A673 (cell line): ENCODE measurements around the gene GNLY. TPM values are rescaled to one million over a fixed set of nuclear protein-coding genes. Genes with fewer than 3 reads are reported as not detected.

Experiments
- BruUV-seq: library from RNA; stranded (reverse); fragments of 400-500 nt; replicated peaks from 2 replicates; lab custom pipeline; 2021; lab: Mats Ljungman, UMichigan
- CTCF ChIA-PET: fragments of 300-600 bp; sonication (Branson Sonifier 250); formaldehyde crosslinking; loops from one replicate; lab custom pipeline; 2022; ENCODE audit warnings: antibody characterized with exemption; lab: Charles Lee
- POLR2A ChIA-PET: fragments of 300-600 bp; sonication (Branson Sonifier 250); formaldehyde crosslinking; loops from one replicate; lab custom pipeline; 2022; ENCODE audit warnings: antibody characterized with exemption; ENCODE audit not compliant: low non-redundant PET; lab: Charles Lee
- DNase-seq: peaks from one replicate; pipeline ENCODE4 v3.0.0-alpha.2; 2015; ENCODE audit warnings: low spot score
- H3K27ac ChIP-seq: fragments of 200-600 bp; sonication (generic); 2 replicates; pipeline ENCODE4 v1.5.1; 2016; ENCODE audit warnings: mixed run types, low read depth, mild to moderate bottlenecking, mixed read lengths, antibody characterized with exemption, low read length; ENCODE audit not compliant: poor library complexity, severe bottlenecking
- H3K27me3 ChIP-seq: fragments of 200-600 bp; sonication (generic); replicated peaks from 2 replicates; pipeline ENCODE4 v1.6.1; 2017; ENCODE audit warnings: mixed run types, low read depth, mild to moderate bottlenecking, mixed read lengths, antibody characterized with exemption, low read length; ENCODE audit not compliant: insufficient read depth, poor library complexity
- H3K36me3 ChIP-seq: fragments of 200-600 bp; sonication (generic); 2 replicates; pipeline ENCODE4 v1.6.1; 2016; ENCODE audit warnings: mixed run types, mild to moderate bottlenecking, mixed read lengths, antibody characterized with exemption, low read length; ENCODE audit not compliant: insufficient read depth, poor library complexity, severe bottlenecking
- H3K4me1 ChIP-seq: fragments of 200-600 bp; sonication (generic); 2 replicates; pipeline ENCODE4 v1.6.1; 2017; ENCODE audit warnings: mixed run types, mild to moderate bottlenecking, mixed read lengths, antibody characterized with exemption, low read length; ENCODE audit not compliant: insufficient read depth, poor library complexity, severe bottlenecking
- H3K4me3 ChIP-seq: fragments of 200-600 bp; sonication (generic); 2 replicates; pipeline ENCODE4 v1.5.1; 2016; ENCODE audit warnings: low read depth, mixed run types, mild to moderate bottlenecking, mixed read lengths, low read length; ENCODE audit not compliant: poor library complexity, severe bottlenecking
- H3K9me3 ChIP-seq: fragments of 200-600 bp; sonication (generic); 2 replicates; pipeline ENCODE4 v1.6.1; 2016; ENCODE audit warnings: mixed run types, low read depth, mild to moderate bottlenecking, mixed read lengths, antibody characterized with exemption, low read length; ENCODE audit not compliant: poor library complexity, severe bottlenecking
- EZH2 ChIP-seq: fragments of 200-600 bp; sonication (generic); IDR thresholded peaks from 2 replicates; pipeline ENCODE4 v1.6.1; 2017; ENCODE audit warnings: borderline replicate concordance, low read depth, mild to moderate bottlenecking, mixed read lengths, antibody characterized with exemption, low read length; ENCODE audit not compliant: poor library complexity, severe bottlenecking
- intact Hi-C: fragments of 100-400 bp; cut with micrococcal nuclease; formaldehyde crosslinking; loops from one replicate; pipeline ENCODE4 v1.10.0; 2022; ENCODE audit not compliant: unreplicated experiment
- total RNA-seq: library from RNA; stranded (reverse); gene quantifications from 2 replicates; pipeline ENCODE4 v1.2.3, GENCODE V29; 2021
- TF ChIP-seq, protein P1 (sequence below): fragments of 300-800, 200-600 bp; sonication (generic); conservative IDR thresholded peaks from 2 replicates; pipeline ENCODE4 v1.5.1; 2017; ENCODE audit warnings: low read depth, mild to moderate bottlenecking, antibody characterized with exemption, low read length, moderate library complexity, mixed read lengths

GNLY gene
- total RNA-seq, 1 experiment from 2014 or later = not detected

DNA sequence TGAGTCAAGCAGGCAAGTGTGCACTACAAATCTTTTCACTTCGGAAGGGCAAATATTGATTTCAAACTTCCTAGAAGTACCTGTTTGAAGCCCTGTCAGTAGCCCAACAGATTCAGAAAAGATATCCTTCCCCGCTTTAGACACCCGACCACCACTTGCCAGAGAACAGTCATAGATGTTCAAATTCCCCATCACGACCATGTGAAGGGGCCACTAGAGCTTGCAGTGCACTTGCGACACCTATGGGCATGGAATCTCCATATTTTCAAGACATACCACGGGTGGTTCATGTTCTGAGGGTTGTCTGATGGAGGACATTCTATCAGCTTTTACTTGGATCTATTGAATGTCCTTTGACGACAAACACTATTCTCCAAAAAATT is 23.8 kb downstream of the GNLY start:
- Histone ChIP-seq H3K4me3 (no peak overlapping the region), H3K9me3 (no peaks in the 10 kb centered on the region), H3K27me3 (no peaks in the 10 kb centered on the region), H3K36me3 (no peaks in the 10 kb centered on the region), H3K27ac (no peak overlapping the region), H3K4me1 (peaks cover 11% of the 10 kb centered on the region)
- BruUV-seq = no TSS peak
- intact Hi-C loops = no loop called here
- CTCF ChIA-PET = interaction anchor here (0.6 to 1.0 kb wide), 2 partner anchors 11 to 80 kb away, joined by 3 read pairs; no protein-coding TSS in a partner anchor
- no peak for TF ChIP-seq EZH2
- TF ChIP-seq, protein P1, sequence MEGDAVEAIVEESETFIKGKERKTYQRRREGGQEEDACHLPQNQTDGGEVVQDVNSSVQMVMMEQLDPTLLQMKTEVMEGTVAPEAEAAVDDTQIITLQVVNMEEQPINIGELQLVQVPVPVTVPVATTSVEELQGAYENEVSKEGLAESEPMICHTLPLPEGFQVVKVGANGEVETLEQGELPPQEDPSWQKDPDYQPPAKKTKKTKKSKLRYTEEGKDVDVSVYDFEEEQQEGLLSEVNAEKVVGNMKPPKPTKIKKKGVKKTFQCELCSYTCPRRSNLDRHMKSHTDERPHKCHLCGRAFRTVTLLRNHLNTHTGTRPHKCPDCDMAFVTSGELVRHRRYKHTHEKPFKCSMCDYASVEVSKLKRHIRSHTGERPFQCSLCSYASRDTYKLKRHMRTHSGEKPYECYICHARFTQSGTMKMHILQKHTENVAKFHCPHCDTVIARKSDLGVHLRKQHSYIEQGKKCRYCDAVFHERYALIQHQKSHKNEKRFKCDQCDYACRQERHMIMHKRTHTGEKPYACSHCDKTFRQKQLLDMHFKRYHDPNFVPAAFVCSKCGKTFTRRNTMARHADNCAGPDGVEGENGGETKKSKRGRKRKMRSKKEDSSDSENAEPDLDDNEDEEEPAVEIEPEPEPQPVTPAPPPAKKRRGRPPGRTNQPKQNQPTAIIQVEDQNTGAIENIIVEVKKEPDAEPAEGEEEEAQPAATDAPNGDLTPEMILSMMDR = no peak
- POLR2A ChIA-PET = no interaction called here
- DNase-seq = no peak

DNA sequence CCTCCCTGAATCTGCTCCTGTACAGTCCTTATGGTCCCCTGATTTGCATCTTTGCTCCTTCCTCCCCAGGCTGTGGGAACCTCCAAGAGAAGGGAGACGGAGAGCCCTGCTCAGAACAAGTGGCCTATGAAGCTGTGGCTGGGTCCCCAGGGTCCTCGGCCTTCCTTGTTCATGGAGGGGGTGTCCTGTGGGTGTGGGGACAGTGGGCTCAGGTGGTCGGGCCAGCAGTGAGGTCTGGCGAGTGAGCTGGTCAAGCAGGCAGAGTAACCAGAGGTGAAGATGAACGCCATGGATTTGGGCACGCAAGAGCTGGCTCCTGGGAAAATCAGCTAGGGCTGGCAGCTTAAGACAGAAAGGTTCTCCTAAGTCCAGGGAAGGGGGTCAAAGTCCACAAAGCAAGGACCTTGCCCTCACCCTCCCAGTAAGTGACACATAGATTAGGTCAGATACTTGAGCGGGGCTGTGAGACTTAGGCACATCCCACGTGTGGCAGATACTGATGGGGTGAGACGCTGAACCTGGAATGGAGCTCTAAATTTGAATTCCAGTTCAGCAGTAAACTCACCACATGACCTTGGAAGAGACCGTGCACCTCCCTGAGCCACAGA is 24.8 kb downstream of the GNLY start:
- DNase-seq = no peak
- no peaks in the 10 kb centered on the region for H3K27me3 ChIP-seq
- H3K4me1 ChIP-seq = peaks cover 11% of the 10 kb centered on the region
- no peaks in the 10 kb centered on the region for H3K36me3 ChIP-seq
- H3K9me3 ChIP-seq = no peaks in the 10 kb centered on the region
- no TSS peak for BruUV-seq
- TF ChIP-seq, protein P1 = no peak
- TF ChIP-seq EZH2 = no peak
- no peak overlapping the region for H3K27ac ChIP-seq
- H3K4me3 ChIP-seq = no peak overlapping the region
- CTCF ChIA-PET = no interaction called here
- POLR2A ChIA-PET = no interaction called here
- intact Hi-C loops = no loop called here

DNA sequence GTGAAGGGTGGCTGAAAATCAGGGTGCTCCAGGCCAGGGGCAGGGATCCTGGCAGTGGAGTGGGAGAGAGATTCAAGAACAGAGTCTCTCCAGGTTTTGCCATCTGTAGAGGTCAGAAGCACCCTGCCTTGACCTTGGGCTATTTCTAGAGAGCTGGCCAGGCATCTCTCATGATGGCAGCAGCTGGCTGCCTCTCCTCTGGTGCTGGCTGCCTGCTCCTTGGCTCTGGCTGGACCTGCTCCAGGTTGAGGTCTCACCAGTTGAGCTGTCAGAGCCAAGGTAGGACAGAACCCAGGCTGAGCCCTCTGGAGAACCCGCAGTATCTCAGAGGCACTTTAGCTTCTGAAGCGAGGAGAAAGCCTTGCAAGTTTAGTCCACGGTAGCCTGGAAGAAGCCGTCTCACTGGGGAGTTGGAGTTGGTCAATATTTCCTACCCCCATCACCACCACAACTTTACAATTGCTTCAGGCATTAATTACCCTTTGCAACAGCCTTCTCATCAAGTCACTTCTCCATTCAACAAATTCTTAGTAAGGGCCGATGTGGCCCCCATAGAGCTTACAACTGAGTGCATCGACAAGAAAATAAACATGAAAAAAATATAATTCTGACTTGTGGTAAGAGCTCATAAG is 25.6 kb downstream of the GNLY start:
- Histone ChIP-seq H3K27me3 (no peaks in the 10 kb centered on the region), H3K27ac (no peak overlapping the region), H3K36me3 (no peaks in the 10 kb centered on the region), H3K4me3 (no peak overlapping the region), H3K4me1 (peaks cover 11% of the 10 kb centered on the region), H3K9me3 (no peaks in the 10 kb centered on the region)
- intact Hi-C loops = no loop called here
- CTCF ChIA-PET = no interaction called here
- no TSS peak for BruUV-seq
- TF ChIP-seq, protein P1 = no peak
- no peak for TF ChIP-seq EZH2
- no peak for DNase-seq
- POLR2A ChIA-PET = no interaction called here
